ENCODE measurements around the gene OLIG1. TPM values are rescaled to one million over a fixed set of nuclear protein-coding genes. Genes with fewer than 3 reads are reported as not detected.

The OLIG1 gene
- total and polyA plus RNA-seq, 2 of the 4 experiments (the other 2 are of a cell fraction) = not detected

DNA sequence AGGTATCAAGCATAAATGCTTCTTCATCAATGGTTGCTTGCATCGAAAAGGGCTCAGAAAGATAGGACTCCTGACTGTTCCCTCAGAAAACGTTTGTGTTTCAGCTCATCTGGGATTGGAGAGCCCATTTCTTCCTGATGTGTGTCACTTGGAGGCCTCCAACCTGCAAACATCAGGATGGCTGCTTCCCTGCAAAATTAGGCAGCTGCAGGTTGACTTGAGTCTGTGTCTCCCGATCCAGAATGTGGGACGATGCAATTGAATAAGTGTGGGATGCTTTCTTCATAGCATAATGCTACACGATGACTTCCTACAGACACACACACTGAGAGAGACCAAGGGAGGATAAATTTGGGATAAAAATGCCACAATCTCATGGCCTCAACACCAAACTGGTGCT is 42.2 kb downstream of the OLIG1 start:
- Histone ChIP-seq H4K20me1 (ENCODE audit: insufficient read depth, low read length) (no peaks in the 10 kb centered on the region), H3K4ac (ENCODE audit: low read depth, low read length) (no peak overlapping the region), H3K4me2 (ENCODE audit: low read depth, low read length) (no peak overlapping the region), H3K27me3 (ENCODE audit: control insufficient read depth, insufficient read depth, low read length) (peaks cover 78% of the 10 kb centered on the region), H3K18ac (ENCODE audit: low read depth, low read length) (no peak overlapping the region), H2AK5ac (ENCODE audit: low read depth, low read length) (no peak overlapping the region), H3K27ac (ENCODE audit: insufficient read depth, low read length) (no peak overlapping the region), H2AK9ac (replicated peaks; ENCODE audit: low read depth, low read length, poor library complexity) (no peak overlapping the region), H3K9ac (ENCODE audit: low read depth, low read length) (no peak overlapping the region), H3K56ac (ENCODE audit: extremely low read depth, insufficient read depth, low read length) (no peak overlapping the region), H4K8ac (ENCODE audit: low read depth in 2 of 2, low read length in 2 of 2) (no peak overlapping the region), H2BK20ac (ENCODE audit: low read depth, low read length) (no peak overlapping the region), H3K9me1 (ENCODE audit: insufficient read depth, low read length) (no peaks in the 10 kb centered on the region), H3K9me3 (ENCODE audit: control insufficient read depth, insufficient read depth, low read length) (no peaks in the 10 kb centered on the region), H2BK120ac (ENCODE audit: low read depth, low read length) (no peak overlapping the region), H4K5ac (ENCODE audit: low read depth, low read length) (no peak overlapping the region), H3K4me3 (ENCODE audit: insufficient read depth, low read depth, low read length) (no peak overlapping the region), H3K14ac (replicated peaks; ENCODE audit: low read depth, low read length) (no peak overlapping the region), H4K91ac (ENCODE audit: insufficient read depth, low read depth, low read length) (no peak overlapping the region), H3K4me1 (ENCODE audit: control insufficient read depth, insufficient read depth, low read length) (no peaks in the 10 kb centered on the region), H3K79me1 (ENCODE audit: low read depth in 1 of 2, low read length in 2 of 2) (no peaks in the 10 kb centered on the region), H3K23ac (ENCODE audit: low read depth, low read length) (no peak overlapping the region), H2BK5ac (ENCODE audit: low read depth, low read length, poor library complexity, severe bottlenecking) (no peak overlapping the region), H2AFZ (replicated peaks; ENCODE audit: low read length, poor library complexity) (no peak overlapping the region), H3K36me3 (ENCODE audit: control insufficient read depth, insufficient read depth, low read length) (no peaks in the 10 kb centered on the region), H2BK15ac (ENCODE audit: low read depth, low read length) (no peak overlapping the region)
- no peak for DNase-seq
- ATAC-seq (ENCODE audit: low read depth) = no peak
- intact Hi-C loops (cut with micrococcal nuclease) = no loop called here
- ChIA-PET CTCF (no interaction called here), POLR2A (ENCODE audit: unreplicated experiment) (no interaction called here)
- TF ChIP-seq MAZ (IDR thresholded peaks at IDR 0.05; ENCODE audit: borderline replicate concordance, low read depth, low read length) (no peak), RCOR1 (IDR thresholded peaks at IDR 0.05; ENCODE audit: insufficient replicate concordance, low read length) (no peak), CTCF (conservative IDR thresholded peaks at IDR 0.05; ENCODE audit: low read depth, low read length) (no peak), NFE2L2 (IDR thresholded peaks at IDR 0.05; ENCODE audit: low read depth, low read length) (no peak)
- WGBS, 2 experiments (ENCODE audit: extremely low coverage in 2 of 2, insufficient read length in 1 of 2) = no CpG with 5 or more reads among the region's 5 CpGs
- in situ Hi-C loops (cut with MboI; ENCODE audit: low sequenced_read_pairs) = no loop called here
- BruUV-seq (replicated peaks) = no TSS peak
- dilution Hi-C loops (cut with HindIII; ENCODE audit: low sequenced_read_pairs, unreplicated experiment) = no loop called here
